Hematopoietic multipotent progenitor cell treated with erythropoietin and hydrocortisone succinate and interleukin-3 and kit ligand, for 15 days (in vitro differentiated cells): ENCODE data around the gene COL23A1.

Experiments
- DNase-seq: peaks from one replicate; pipeline ENCODE4 v3.0.0-alpha.2; 2015; ENCODE audit warnings: low spot score

Gene COL23A1

GRCh38 chr5:178588769-178589168 is 1.4 kb downstream of the COL23A1 start:
- DNase-seq, result no peak

GRCh38 chr5:178587763-178588611 is 2.2 kb downstream of the COL23A1 start:
- DNase-seq, result no peak

DNA sequence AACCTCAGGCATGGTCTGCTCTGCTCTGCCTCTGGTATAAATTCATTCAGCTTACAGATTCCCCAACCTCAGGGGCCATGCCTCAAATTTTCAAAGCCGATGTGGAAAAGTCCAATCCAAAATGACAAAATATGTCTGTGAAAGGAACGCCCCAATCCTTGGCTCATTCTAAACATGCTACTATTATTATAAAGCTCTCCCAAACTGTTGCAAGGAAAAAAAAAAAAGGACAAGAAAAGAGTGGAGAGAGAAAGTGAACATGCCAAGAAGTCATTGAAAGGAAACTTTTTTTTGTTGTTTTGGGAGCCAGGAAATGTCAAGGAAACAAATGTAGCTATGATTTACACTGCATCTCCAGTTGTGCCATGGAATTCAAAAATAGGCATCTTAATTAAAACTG is 3.8 kb downstream of the COL23A1 start:
- no peak for DNase-seq

DNA sequence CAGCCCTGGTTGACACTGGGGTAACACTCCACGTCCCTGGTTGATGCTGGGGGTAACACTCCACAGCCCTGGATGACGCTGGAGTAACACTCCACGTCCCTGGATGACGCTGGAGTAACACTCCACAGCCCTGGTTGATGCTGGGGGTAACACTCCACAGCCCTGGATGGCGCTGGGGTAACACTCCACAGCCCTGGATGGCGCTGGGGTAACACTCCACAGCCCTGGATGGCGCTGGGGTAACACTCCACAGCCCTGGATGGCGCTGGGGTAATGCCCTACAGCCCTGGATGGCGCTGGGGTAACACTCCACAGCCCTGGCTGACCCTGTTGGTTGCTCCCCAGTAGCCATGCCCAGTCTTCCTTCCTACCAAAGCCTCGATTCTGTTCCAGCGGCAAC is 4.8 kb downstream of the COL23A1 start:
- peak; percentile 47 for DNase-seq

DNA sequence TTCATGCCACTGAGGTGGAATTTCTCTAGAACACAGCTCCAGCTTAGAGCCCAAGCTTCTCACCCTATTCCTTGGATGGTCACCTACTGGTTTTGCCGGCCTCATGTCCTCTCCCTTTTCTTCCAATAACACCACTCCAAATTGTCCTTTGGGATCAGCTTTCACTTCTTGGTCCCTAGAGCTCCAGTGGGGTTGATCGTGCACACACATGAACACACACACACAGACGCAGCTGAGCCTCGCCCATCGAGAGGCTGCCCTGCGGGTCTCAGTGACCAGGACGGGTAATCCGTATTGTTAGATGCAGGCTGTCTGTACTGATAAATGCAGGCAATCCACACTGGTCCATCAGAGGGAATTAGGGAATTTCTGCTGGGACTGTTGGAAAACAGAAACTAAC is 6.9 kb downstream of the COL23A1 start:
- DNase-seq, result no peak

DNA sequence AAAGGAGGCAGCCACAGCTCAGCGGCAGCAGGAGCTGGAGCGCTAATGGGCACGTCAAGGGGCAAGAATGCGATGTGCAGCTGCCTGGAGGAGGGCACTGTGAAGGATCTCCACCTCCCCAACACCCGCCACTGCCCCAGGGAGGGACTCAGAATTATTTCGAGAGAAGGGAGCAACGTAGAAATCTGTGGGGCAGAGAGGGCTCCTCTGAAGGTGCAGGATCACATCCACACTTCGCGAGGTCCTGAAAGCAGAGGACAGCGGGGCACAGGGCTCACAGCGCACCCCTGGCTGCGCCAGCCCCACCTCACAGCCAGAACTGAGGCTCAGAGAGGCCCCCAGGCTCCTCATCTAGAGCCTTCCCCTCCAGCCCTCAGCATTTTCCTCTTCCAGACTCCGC is 7.9 kb downstream of the COL23A1 start:
- DNase-seq, result no peak

- no peak for DNase-seq
Measured at GRCh38 chr5:178581621-178582020, 8.6 kb downstream of the COL23A1 start.

DNA sequence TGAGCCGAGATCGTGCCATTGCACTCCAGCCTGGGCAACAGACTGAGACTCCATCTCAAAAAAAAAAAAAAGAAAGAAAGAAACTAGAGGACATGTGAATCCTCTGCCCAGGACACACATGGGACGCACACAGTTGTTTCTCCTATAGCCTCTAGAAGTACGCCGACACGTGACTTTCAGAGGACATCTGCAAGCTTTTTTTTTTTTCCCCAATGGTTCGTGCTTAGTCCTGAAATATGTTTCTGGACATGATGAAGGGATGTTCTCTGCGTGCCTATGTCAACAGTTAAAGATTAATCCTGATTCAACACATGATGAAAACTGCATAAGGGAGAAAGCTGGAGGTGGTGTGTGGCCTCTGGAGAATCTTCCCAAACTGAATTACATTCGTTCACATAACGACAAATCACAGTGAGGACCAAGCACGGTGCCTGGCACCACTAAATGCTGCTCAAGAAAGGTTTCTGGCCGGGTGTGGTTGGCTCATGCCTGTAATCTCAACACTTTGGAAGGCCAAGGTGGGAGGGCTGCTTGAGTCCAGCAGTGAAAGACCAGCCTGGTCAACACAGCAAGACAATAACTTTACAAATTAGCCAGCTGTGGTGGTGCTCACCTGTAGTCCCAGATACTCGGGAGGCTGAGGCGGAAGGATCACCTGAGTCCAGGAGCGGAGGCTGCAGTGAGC is 9.8 kb downstream of the COL23A1 start:
- DNase-seq, result no peak

DNA sequence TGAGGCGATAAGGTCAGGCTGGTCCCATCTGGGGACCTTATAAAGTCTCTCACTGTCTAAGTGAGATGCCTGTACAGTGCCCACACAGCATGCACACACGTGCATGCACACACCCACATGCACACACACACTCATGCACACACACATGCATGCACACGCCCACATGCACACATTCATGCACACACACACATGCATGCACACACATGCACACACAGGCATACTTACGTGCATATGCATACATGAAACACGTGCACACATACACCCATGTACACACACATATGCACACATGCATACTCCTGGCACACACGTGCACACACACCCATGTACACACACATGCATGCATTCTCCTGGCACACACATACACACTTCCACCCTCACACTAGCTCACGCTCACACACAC is 12.2 kb downstream of the COL23A1 start:
- no peak for DNase-seq

DNA sequence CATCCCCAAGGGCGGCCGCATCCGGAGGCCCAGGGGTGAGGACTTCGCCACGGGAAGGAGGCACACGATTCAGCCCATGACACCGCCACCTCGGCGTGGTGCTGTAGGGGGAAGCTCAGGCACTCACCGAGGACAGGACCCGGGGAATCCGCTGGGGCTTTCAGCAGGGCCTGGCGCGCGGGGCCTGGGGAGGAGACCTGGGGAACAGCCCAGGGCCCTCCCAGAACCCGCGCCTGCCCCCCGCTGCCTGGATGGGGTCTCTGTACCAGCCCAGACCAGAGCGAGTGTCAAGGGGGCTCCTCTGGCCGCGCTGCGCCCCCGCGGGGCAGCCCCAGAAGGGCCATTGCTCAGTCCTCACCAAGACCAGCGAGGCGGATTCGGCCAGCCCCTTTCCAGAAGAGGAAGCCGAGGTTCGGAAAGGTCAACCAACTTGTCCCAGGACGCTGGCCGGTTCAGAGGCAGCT is 12.8 kb downstream of the COL23A1 start:
- no peak for DNase-seq

GRCh38 chr5:178576591-178577351 is 13.4 kb downstream of the COL23A1 start:
- DNase-seq, result no peak

GRCh38 chr5:178573216-178573615 is 17.0 kb downstream of the COL23A1 start:
- DNase-seq, result no peak

DNA sequence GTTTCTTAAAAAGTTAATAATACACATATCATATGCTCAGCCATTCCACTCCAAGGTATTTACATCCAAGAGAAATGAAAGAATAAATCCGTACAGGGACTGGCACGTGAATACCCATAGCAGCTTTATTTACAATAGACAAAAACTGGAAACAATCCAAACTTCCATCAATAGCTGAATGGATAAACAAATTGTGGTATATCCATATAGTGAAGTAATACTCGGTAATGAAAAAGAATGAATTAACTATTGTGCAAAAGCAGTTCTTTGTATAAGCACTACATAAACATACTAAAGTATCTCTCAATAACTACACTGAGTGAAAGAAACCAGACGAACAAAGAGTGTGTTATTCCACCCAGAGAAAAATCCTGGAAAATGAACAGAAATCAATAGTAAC is 17.6 kb downstream of the COL23A1 start:
- DNase-seq, result no peak

DNA sequence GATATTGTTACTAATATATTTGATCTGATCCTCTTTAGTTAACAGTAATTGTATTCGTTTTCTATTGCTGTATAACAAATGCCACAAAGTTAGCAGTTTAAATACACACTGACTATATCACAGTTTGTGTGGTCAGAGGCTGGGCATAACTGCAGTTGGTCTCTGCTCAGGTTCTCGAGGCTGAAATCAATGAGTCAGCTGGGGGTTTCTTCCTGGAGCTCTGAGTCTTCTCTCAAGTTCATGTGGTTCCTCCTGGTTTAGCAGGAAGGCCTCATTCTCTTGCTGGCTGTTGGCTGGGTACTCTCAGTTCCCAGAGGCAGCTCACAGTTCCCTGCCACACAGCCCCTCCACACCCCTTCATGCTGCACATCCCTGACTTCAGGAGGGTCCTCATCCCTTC is 20.7 kb downstream of the COL23A1 start:
- DNase-seq, result no peak

DNA sequence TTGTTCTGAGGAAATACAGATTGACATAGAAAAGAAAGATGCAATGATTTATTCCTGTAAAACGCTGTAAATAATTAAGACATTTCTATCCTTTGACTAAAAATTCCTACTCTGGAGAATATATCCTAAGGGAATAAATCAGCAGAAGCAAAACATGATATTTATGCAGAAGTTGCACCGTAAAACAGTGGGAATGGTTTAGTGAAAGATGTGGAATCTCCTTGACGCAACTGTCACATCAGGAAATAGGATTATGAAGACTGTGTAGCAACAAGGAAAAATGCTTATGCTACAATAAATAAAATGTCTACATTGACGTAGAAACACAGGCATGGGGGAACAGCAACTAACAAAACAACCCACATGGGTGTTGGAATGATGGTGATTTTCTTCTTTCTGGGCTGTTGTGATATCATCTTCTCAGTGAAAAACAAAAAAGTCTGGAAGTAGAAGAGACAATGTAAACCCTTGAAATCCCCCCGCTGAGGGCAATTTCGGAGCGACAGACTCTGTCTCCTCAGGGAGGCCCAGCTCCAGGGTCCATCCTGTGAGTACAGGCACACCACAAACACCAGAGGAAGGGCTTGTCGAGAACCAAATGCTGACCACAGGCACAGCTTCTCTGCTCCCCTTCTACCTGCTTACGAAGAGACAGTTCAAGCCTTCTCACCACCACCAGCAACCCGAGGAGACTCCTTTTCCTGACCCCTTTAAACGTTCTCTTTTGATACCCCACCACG is 25.2 kb downstream of the COL23A1 start:
- no peak for DNase-seq

DNA sequence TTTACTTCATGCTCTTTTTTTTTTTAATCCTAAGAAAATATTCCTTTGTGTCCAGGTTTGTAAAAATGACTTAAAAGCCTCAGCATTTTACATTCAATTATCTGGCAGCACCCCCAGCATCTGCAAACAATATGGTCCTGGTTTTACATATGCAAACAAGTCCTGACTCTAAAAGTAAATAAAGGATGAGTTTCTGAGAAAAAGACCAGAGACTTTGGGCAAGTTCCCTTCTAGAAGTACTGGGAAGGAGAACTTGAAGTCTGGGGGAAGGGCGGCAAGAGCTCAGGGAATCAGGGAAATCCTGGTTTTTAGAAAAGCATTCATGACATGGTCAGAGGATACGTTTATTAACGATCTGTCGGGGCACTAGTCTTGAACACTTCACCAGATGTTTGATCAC is 25.8 kb downstream of the COL23A1 start:
- DNase-seq, result no peak

DNA sequence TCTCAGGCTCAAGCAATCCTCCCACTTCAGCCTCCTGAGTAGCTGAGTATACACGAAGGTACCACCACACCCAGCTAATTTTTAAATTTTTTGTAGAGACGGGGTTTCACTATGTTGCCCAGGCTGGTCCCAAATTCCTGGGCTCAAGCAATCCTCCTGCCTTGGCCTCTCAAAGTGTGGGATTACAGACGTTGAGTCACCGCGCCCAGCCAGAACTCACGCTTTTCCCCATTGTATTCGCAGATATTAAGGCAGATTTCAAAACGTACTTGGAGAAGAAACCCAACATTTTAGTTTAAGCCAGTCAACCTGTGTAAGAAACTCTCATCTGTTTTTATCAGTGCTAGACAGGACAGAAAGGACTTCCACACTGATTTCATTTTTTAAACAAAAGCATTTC is 26.6 kb downstream of the COL23A1 start:
- no peak for DNase-seq

DNA sequence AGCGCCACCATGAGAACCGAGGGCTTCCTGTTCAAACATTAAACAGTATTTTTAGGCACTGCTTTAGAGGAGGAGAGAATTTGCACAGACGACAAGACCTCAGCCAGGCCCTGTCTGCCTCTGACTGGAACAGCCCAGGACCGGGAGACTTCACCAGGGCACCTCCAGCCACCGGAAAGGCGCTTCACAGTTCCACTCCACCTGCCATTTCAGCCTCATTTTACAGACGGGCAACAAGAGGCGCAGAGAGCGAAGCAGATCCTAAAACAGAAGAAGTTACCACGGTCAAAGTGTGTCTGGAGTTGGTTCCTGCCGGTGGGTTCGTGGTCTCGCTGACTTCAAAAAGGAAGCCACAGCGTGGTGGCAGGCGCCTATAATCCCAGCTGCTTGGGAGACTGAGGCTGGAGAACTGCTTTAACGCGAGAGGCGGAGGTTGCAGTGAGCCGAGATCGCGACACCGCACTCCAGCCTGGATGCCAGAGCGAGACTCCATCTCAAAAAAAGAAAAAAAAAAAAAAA is 28.4 kb downstream of the COL23A1 start:
- DNase-seq, result no peak

DNA sequence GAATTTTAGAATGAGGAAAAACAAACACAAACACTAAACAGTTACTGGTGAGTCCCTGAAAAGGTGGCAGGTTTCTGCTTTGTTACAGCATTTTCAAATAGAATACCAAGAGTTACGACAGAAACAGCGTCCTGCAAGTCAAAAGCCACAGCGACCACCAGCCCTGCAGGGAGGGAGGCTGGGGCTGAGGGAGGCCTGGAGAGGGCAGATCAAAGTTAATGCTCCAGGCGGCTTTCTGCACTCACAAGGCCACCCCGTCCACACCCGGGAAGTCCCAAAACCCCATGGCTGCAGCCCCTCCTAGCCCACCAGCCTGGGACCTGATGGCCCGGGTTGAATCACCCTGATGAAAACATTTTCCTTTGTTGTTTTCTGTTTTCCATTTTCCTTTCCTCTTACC is 29.3 kb downstream of the COL23A1 start:
- DNase-seq, result no peak

- no peak for DNase-seq
Measured at GRCh38 chr5:178557416-178557815, 32.8 kb downstream of the COL23A1 start.

GRCh38 chr5:178555771-178556211 is 34.4 kb downstream of the COL23A1 start:
- no peak for DNase-seq

- DNase-seq, result peak; percentile 10
Measured at GRCh38 chr5:178555005-178555404, 35.2 kb downstream of the COL23A1 start.
